Nephron (organoid): ENCODE data around the gene SUSD5.

ENCODE experiments used
- H3K27ac Mint-ChIP-seq, 3 experiments: 2 replicates each; pipeline ENCODE4 v1.8.0; 2020; ENCODE audit warnings: mixed read lengths in 3 of 3, mild to moderate bottlenecking in 2 of 3, moderate library complexity in 1 of 3
- H3K27me3 Mint-ChIP-seq: 2 replicates; pipeline ENCODE4 v1.8.0; 2021; ENCODE audit warnings: low read depth, mild to moderate bottlenecking, moderate library complexity, mixed read lengths
- H3K36me3 Mint-ChIP-seq: 2 replicates; pipeline ENCODE4 v1.8.0; 2020; ENCODE audit warnings: low read depth, mixed read lengths
- H3K4me1 Mint-ChIP-seq: 2 replicates; pipeline ENCODE4 v1.8.0; 2020; ENCODE audit warnings: mixed read lengths
- H3K4me3 Mint-ChIP-seq, 3 experiments: 2 replicates each; pipeline ENCODE4 v1.8.0; 2020; ENCODE audit warnings: mild to moderate bottlenecking in 3 of 3, mixed read lengths in 3 of 3, moderate library complexity in 2 of 3
- H3K9me3 Mint-ChIP-seq: 2 replicates; pipeline ENCODE4 v1.8.0; 2020; ENCODE audit warnings: mixed read lengths
- CTCF ChIP-seq, 3 experiments: fragments of 200-600 bp; sonication (generic); IDR thresholded peaks; one replicate each; pipeline ENCODE4 v1.5.0; 2021; ENCODE audit warnings: antibody characterized with exemption in 3 of 3; ENCODE audit not compliant: unreplicated experiment in 3 of 3

The SUSD5 gene

DNA sequence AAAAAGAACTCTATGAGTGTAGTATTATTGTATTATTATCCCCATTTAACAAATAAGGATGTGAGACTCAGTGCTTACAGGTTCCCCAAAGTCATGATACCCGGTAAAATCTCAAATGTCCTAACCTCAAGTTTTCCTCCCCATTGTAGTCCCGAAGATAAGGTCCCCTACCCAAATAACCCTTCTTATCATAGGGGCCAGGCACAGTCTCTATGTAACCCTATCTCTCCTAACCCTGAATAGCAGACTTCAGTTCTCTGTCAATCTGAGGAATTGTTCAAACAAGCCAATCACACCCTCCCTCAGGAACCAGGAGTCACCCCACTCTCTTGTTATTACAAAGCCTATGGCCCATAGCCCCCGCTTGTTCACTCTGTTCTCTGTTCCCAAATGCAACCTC, 10.5 kb upstream of the SUSD5 start:
- H3K27me3 Mint-ChIP-seq, result peaks cover 7% of the 10 kb centered on the region
- H3K4me3 Mint-ChIP-seq, result no peak overlapping the region
- H3K36me3 Mint-ChIP-seq, result no peaks in the 10 kb centered on the region
- no peaks in the 10 kb centered on the region for H3K4me1 Mint-ChIP-seq
- no peak for TF ChIP-seq CTCF (IDR thresholded peaks at IDR 0.05; ENCODE audit: unreplicated experiment in 3 of 3)
- no peak overlapping the region for H3K27ac Mint-ChIP-seq
- H3K9me3 Mint-ChIP-seq, result peaks cover 12% of the 10 kb centered on the region

DNA sequence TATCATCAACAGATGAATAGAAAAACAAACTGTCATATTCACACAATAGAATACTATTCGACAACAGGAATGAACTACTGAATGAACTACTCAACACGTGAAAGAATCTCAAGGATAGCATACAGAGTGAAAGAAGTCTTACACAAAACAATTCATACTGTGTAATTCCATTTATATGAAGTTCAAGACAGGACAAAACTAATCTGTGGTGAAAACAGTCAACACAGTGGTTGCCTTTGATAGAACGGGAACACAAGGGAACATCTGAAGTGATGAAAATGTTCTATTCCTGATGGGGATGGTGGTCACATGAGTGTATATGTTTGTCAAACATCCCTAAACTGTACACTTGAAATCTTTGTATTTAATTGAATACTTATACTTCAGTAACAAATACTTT, 2.6 kb upstream of the SUSD5 start:
- no peak for TF ChIP-seq CTCF (IDR thresholded peaks at IDR 0.05; ENCODE audit: unreplicated experiment in 3 of 3)
- Mint-ChIP-seq H3K9me3 (peaks cover 5% of the 10 kb centered on the region), H3K36me3 (no peaks in the 10 kb centered on the region), H3K4me3 (peak overlapping the region in 1 of 3 experiments; percentile 45), H3K27ac (no peak overlapping the region), H3K27me3 (peaks cover 38% of the 10 kb centered on the region), H3K4me1 (peaks cover 14% of the 10 kb centered on the region)

GRCh38 chr3:33219175-33219487, 521 bp upstream of the SUSD5 start:
- no peak overlapping the region for H3K27ac Mint-ChIP-seq
- H3K36me3 Mint-ChIP-seq, result no peaks in the 10 kb centered on the region
- no peak for TF ChIP-seq CTCF (IDR thresholded peaks at IDR 0.05; ENCODE audit: unreplicated experiment in 3 of 3)
- H3K9me3 Mint-ChIP-seq, result peaks cover 8% of the 10 kb centered on the region
- H3K4me1 Mint-ChIP-seq, result peaks cover 14% of the 10 kb centered on the region
- peaks cover 51% of the 10 kb centered on the region for H3K27me3 Mint-ChIP-seq
- H3K4me3 Mint-ChIP-seq, result peak overlapping the region; percentile 78 to 92 (median 85)

DNA sequence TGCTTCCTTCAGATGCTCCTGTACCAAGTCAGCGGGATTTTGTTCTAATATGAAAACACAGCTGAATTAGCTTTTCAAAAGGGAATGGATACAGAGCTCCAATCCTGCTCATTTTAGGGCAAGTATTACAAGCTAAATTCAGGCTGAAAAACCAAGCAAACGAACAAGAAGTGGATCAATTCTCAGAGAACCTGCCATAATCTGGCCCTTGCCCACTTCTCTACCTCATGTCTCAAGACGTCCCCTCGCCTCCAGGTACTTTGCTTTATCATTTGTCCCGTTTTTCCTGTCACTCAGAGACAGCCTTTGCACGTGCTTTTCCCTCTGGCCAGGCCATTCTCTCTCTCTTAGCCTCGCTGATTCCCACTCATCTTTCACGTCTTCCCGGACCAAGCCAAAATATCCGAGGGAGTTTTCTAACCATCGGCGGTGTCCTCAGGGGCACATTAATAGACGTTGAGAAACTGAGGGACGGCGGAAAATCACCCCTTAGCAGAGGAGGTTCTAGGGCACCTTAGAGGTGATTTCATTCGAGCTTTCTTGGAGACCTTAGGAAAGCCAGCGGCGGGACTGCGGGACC, 654 bp downstream of the SUSD5 start:
- H3K9me3 Mint-ChIP-seq, result peaks cover 8% of the 10 kb centered on the region
- H3K36me3 Mint-ChIP-seq, result no peaks in the 10 kb centered on the region
- peaks cover 14% of the 10 kb centered on the region for H3K4me1 Mint-ChIP-seq
- no peak for TF ChIP-seq CTCF (IDR thresholded peaks at IDR 0.05; ENCODE audit: unreplicated experiment in 3 of 3)
- H3K27me3 Mint-ChIP-seq, result peaks cover 58% of the 10 kb centered on the region
- peak overlapping the region; percentile 78 to 86 (median 85) for H3K4me3 Mint-ChIP-seq
- H3K27ac Mint-ChIP-seq, result no peak overlapping the region

DNA sequence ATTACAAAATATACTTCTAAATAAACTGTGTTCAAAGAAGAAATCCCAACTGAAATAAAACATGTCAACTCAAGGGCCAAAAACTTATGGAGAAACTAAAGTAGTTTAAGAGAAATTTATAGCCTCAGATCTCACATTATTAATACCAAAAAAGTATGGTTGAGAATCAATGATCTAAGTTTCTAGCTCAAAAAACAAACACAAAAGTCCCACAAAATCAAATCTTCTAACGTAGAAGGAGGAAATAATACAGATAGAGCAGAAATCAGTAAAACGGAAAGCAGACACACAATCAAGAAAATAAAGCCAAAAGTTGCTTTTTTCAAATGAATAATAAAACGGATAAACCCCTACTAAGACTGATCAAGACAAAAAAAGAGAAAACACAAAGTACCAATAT, 2.9 kb downstream of the SUSD5 start:
- Mint-ChIP-seq H3K27ac (no peak overlapping the region), H3K27me3 (peaks cover 55% of the 10 kb centered on the region), H3K4me3 (no peak overlapping the region), H3K36me3 (peaks cover 15% of the 10 kb centered on the region), H3K9me3 (peaks cover 8% of the 10 kb centered on the region), H3K4me1 (peaks cover 14% of the 10 kb centered on the region)
- no peak for TF ChIP-seq CTCF (IDR thresholded peaks at IDR 0.05; ENCODE audit: unreplicated experiment in 3 of 3)

DNA sequence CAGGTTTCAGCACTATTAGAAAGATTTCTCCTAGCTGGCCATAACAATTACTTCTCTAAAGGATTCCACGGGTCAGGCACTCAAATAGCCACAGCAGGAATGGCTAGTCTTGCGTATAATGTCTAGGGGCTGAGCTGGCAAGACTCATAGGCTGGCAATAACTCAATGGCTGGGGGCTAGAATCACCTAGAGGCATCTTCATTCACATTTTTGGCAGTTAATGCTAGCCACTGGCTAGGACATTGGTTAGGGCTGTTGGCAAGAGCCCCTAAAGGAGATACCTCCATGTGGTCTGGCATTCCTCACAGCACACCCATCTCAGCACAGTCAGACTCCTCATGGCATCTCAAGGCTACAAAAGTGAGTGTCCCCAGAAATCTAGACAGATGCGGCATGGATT, 6.2 kb downstream of the SUSD5 start:
- peaks cover under 1% of the 10 kb centered on the region for H3K4me1 Mint-ChIP-seq
- no peak for TF ChIP-seq CTCF (IDR thresholded peaks at IDR 0.05; ENCODE audit: unreplicated experiment in 3 of 3)
- H3K27me3 Mint-ChIP-seq, result peaks cover 32% of the 10 kb centered on the region
- H3K9me3 Mint-ChIP-seq, result peaks cover 26% of the 10 kb centered on the region
- H3K27ac Mint-ChIP-seq, result no peak overlapping the region
- no peak overlapping the region for H3K4me3 Mint-ChIP-seq
- H3K36me3 Mint-ChIP-seq, result peaks cover 43% of the 10 kb centered on the region
